HG03159 (cell line): ENCODE measurements around the gene FHIT.
A peak's percentile ranks its signal among the peaks of the same experiment; 100 is the strongest.

ENCODE experiments used
- ATAC-seq: cut with Tn5 transposase; IDR thresholded peaks from one replicate; pipeline ENCODE4 v1.9.1; 2021; ENCODE audit warnings: mild to moderate bottlenecking, moderate library complexity; ENCODE audit not compliant: unreplicated experiment

Gene FHIT

DNA sequence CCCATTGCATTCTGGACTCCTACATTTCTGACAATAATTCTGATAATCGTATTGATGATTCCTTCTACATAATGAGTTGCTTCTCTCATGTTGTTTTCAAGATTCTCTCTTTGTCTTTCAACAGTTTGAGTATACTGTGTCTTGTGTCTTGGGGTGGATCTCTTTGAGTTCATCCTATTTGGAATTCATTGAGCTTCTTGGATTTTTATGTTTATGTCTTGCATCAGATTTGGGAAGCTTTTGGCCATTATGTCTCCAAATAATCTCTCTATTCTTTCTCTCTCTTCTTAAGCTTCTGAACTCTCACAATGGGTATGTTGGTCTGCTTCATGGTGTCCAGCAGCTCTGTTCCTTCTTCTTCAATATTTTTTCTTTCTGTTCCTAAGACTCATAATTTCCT is 592.2 kb downstream of the FHIT start:
- no peak for ATAC-seq

DNA sequence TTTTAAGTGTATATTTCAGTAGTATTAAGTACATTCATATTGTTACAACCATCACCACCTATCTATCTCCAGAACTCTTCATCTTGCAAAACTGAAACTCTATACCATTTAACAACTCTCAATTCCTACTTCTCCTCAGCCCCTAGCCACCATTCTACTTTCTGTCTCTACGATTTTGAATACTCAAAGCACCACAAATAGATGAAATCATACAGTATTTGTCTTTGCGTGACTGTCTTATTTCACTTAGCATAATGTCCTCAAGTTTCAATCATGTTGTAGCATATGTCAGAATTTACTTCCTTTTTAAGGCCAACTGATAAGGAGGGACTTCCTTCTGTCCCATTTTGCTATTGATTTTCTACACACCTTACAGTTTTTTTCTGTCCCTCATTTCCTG is 593.3 kb downstream of the FHIT start:
- peak; percentile 80 for ATAC-seq

- no peak for ATAC-seq
Observed at GRCh38 chr3:60652829-60653228, 598.4 kb downstream of the FHIT start.

- no peak for ATAC-seq
Observed at GRCh38 chr3:60651799-60652198, 599.5 kb downstream of the FHIT start.

DNA sequence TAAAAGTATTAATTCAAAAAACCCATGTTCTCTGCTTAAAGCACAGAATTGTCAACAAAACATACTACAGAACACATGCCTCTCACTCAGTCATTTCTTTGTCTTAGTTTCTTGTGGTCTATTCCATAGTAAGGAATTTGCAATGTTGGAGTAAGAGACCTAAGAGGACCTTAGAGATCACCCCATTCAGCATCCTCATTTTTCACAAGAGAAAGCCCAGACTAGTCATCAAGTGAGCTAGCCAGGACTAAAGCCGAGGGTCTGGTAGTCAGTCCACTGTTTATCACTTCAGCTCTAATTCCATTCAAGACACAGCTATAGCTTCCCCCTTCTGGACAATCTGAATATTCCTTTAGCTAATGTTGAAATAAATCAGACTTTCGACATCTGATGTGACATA is 601.1 kb downstream of the FHIT start:
- ATAC-seq, result no peak

DNA sequence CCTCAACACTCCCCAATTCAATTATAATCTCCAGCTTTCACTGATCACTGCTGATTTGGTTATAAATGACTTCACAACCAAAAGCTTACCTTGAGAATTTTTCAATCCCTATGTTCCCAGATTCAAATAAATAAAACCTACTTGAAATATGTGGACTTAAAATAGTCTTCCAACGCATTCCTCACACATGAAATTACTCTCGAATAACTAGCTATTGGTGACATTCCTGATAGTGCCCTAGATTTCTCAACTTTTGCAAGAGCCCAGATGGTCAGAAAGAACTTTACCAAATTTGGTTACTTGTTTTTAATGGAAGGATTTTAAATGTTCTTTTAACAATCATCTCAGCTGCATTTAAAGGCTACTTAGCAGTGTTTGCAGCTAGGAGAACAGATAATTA is 605.5 kb downstream of the FHIT start:
- ATAC-seq, result no peak

DNA sequence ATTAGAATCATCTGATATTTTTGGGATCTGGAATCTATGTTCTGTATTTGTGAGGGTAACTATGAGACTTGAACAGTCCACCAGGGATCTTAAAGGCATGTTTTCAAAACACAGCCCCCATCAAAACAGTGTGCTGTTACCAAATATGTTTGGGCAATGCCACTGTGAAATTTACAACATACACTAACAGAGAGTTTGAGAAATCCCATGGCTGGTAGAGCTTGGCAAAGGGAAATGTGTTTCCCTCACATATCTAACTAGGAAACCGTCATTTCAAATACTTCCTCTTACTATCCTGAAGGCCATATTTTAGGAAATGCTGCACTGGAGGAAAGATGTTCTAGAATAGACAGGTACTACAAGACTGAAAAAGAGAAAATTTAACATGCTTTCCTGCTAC is 607.4 kb downstream of the FHIT start:
- ATAC-seq, result no peak

DNA sequence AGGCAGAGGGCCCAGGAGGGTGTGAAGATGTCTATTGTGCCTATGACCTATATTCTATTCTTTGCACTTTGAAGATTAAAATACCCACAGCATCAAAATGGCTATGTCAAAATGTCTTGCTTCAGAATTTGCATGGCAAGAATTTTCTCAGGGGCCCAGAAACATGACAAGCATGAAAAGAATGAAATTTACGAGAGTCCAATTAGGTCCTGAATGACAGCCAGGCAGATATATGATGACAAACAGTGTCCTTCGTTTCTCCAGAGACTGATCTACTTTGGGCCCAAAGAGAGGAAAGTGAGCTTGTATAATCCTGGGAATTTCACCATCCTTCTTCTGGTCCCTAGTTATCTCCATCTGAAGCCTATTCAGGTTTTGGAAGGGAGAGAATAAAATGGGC is 609.9 kb downstream of the FHIT start:
- ATAC-seq, result no peak

- ATAC-seq, result no peak
Observed at GRCh38 chr3:60636846-60637245, 614.4 kb downstream of the FHIT start.

DNA sequence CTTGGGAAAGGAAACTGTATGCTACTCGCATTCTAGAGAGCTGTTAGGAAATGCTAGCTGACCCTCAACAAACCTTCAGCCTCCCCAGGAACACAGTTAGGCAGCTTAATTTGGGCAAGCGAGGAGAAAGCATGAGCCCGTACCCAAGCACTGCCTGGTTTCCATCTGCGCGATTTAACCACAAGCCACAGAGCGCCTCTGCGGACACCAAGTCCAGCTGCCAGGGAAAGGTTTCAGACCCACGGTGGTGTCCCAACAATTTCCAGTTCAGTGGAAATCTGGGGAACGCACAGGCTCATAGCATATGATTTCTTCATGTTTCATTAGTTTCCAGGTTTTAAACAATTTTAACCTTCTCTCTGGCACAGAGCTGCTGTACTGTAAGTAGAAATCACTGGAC is 617.6 kb downstream of the FHIT start:
- no peak for ATAC-seq

GRCh38 chr3:60631509-60631908 is 619.7 kb downstream of the FHIT start:
- ATAC-seq, result no peak

DNA sequence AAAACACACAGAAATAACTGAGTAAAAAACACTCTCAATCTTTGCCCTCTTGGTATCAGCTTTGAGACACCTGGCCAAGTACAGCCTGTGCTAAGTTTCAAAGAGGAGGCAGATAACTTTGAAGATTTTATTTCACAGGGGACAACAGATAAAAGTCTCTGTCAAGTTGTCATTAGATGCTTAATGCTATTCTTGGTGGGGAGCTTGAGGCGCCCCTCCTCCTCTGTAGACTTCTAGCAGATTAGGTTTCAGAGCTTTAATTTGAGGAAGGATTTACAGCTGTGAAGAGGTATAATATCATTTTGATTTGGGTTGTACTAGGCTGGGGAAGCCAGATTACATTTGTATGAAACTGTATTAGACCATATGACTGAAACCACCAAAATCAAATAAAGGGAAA is 620.3 kb downstream of the FHIT start:
- no peak for ATAC-seq

DNA sequence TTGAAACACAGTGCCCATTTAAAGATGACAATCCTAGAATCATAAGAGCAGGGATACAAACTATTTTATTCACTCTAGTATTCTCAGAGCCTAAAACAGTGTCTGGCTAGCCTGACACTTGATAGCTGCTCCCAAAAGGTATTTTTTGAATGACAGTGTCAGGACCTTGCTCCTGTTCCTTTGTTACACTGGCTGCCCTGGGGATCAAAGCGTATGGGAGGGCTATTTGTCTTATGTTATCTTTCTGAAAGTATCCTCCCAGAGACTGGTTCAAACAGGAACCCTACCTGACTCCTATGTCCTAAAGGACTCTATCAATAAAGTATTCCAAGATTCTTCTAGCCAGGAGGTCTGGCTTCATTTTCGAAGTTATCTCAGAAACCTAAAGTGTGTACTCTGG is 621.4 kb downstream of the FHIT start:
- ATAC-seq, result no peak

DNA sequence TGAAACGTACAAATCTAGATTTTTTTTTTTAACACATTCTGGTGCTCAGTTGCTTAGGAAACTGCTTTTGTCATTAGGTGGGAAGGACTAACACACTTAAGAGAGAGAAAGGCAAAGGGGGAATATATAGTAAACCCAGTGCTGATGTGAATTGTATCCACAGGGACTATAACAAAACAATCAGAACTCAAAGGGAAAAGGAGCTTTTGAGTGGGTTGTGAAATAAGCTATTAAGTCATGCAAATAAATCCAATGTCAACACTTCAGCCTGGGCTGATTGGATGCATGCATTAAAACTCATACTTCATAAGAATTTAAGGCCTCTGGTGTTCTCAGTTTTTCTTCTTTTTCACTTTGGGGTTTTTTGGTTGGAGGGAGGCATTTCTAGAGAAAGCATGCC is 628.9 kb downstream of the FHIT start:
- no peak for ATAC-seq

- no peak for ATAC-seq
Observed at GRCh38 chr3:60617188-60617587, 634.1 kb downstream of the FHIT start.

DNA sequence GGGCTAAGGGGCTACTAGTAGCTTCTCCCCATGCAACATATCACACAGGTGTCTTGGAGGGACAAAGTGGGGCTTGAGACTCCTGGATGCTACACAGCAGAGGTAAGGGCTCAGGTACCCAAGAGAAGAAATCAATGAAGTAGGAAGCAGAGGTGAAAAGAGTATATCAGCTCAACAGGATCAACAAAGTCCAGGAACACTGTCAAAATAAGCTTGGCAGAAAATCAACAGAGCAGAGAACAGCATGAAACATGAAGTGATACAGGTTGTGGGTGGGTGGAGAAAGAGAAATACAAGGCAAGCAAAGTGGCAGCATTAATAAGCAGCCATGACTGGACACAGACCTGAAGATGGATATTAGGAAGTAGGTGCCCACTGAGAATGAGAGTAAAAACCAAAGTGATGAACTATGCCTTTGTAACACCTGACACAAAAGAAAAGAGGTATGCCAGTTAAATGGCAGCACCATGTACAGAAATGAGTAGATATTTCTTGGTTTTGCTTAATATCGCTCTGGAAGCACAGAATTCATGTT is 637.4 kb downstream of the FHIT start:
- no peak for ATAC-seq

DNA sequence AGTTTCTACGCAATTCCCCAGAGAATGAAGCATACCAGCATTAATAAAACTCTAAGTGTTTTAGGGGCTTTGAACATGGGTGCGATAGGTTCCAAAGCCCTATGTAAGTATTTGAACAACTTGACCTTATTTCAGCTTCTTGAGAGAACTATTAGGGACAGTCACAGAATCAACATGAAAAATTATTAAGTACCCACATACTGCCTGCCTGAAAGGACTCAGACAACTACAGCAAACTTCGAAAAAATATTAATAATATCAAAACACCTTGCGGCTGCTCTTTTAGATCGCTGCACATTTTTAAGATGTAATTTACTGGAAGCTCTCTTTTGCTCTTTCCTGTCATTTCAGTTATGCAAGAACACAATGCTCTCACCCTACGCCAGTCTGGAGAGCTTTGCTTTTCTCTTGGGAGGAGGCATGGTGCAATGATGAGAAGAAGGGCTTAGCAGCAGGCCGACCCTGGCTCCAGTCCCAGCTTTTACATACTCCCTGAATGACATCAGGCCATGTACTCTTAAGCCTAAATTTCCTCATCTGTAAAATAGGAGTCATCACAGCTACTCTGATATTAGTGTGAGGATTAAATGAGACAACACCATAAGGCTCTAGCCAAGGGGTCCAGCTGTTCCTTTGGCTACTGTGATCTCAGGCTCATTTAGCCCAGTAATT is 640.7 kb downstream of the FHIT start:
- ATAC-seq, result no peak

GRCh38 chr3:60609446-60609845 is 641.8 kb downstream of the FHIT start:
- ATAC-seq, result no peak

DNA sequence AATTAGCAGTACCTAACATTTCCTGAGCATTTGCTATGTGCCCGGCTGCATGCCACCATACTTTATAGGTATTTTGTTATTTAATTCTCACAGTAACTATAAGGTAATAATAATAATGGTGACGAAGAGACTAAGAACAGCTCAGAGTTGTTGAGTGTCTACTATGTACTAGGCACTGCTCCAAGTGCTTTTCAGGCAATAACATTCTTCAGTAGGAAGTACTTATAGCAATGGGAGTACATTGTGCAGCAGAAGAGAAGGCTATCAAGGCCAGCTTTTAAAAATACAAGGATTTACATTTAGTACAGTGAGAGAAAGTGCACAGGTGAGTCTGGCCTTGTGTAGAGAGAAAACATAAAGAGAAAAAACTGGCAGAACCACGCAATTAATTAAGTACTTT is 647.4 kb downstream of the FHIT start:
- no peak for ATAC-seq

GRCh38 chr3:60600848-60601247 is 650.4 kb downstream of the FHIT start:
- ATAC-seq, result no peak

DNA sequence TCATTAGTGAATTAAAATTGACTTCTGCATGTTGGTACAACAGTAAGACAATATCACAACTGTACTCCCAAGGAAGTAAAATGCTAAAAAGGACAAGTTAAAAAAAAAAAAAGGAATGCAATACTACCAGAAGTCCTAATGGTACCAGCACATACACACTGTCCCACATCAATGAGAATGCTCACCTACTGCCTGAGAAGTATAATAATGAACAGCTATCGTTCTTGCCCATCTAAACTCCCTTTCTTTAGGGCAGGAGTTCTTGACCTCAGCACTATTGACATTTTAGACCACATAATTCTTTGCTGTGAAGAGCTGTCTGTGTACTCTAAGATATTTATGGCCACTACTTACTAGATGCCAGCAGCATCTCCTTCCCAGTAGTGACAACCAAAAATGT is 651.7 kb downstream of the FHIT start:
- ATAC-seq, result no peak

DNA sequence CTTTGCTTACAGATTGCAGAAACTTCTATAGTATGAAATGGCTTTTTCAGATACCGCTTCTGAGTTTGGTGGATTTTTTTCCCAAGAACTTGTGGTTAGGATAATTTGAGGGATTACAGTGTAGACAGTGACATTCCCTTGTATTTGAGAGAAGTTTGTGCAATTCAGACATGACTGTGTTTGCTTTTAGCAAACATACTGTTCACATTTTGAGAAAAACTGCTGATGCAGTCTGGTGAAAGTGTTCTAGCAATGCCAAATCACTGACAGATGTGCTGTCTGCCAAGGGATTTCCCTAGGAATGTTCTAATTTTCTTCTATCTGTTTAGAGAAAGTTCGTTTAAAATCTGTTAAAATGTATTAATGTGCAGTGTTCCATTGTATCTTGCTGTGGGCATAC is 652.6 kb downstream of the FHIT start:
- ATAC-seq, result no peak

- ATAC-seq, result no peak
Observed at GRCh38 chr3:60594025-60594424, 657.2 kb downstream of the FHIT start.
